Stomach smooth muscle (tissue), 2 donors: ENCODE measurements around the gene PRCC.

Experiments used
- H3K27ac ChIP-seq: one replicate; pipeline ENCODE4 v1.7.0; 2013; ENCODE audit warnings: mild to moderate bottlenecking, low read length, inconsistent platforms
- H3K27me3 ChIP-seq, 2 donors: one replicate each; pipeline ENCODE4 v1.7.0; 2013; ENCODE audit warnings: low read length in 2 of 2; ENCODE audit not compliant: insufficient read depth in 2 of 2, control insufficient read depth in 1 of 2
- H3K36me3 ChIP-seq, 2 donors: one replicate each; pipeline ENCODE4 v1.7.0; 2013; ENCODE audit warnings: low read length in 2 of 2; ENCODE audit not compliant: control insufficient read depth in 2 of 2, insufficient read depth in 2 of 2
- H3K4me1 ChIP-seq: one replicate; pipeline ENCODE4 v1.7.0; 2013; ENCODE audit warnings: low read length; ENCODE audit not compliant: control insufficient read depth, insufficient read depth
- H3K4me3 ChIP-seq, 2 donors: one replicate each; pipeline ENCODE4 v1.7.0; 2013; ENCODE audit warnings: low read length in 2 of 2
- H3K9ac ChIP-seq, 2 donors: one replicate each; pipeline ENCODE4 v1.7.0; 2013; ENCODE audit warnings: low read length in 2 of 2, mild to moderate bottlenecking in 1 of 2
- H3K9me3 ChIP-seq, 2 donors: one replicate each; pipeline ENCODE4 v1.7.0; 2013; ENCODE audit warnings: low read length in 2 of 2; ENCODE audit not compliant: control insufficient read depth in 2 of 2
- donor health status: healthy.
- donor health status: Pancreatic carcinoma.

Gene PRCC

DNA sequence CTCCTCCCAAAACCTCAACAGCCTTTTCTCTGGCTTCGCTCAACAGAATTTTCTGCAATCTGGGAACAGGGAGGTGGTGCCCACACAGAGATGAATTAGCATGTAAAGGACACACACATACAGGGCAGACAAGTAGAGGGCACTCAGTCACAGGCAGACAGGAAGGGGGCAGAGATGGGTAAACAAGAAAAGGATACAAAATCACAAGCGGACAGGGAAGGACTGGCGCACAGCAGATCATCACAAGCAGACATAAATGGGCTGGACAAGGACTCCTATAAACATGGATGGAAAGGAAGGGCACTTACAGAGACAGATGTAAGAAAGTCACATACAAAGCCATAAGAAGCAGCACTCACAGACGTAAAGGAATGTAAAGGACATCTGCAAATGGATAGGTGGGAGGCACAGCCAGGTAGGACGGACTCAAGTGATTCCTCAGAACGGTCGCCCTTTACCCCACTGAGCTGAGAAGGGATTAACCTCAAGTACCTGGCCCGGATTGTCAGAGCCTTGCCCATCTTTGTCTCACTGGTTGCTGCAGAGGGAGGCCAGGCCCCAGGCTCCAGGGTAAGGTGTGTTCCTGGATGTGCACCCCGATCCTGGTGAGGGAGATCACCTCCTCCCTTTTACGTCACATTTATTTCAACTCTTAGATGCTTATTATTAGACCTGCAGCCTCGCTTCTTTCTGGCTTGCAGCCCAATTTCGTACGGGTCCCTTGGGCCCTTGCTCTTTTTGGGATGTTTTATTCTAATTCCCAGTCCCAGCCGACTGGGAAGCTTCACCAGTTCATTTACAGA lies 836 bp upstream of the PRCC start:
- no peaks in the 10 kb centered on the region for H3K27me3 ChIP-seq
- H3K4me1 ChIP-seq = peaks cover 37% of the 10 kb centered on the region
- H3K36me3 ChIP-seq = peaks cover 4 to 7% of the 10 kb centered on the region in 2 donors
- H3K9me3 ChIP-seq = no peaks in the 10 kb centered on the region
- H3K27ac ChIP-seq = peak overlapping the region; percentile 95
- H3K9ac ChIP-seq = peak overlapping the region; percentile 90 to 96
- H3K4me3 ChIP-seq = peak overlapping the region; percentile 97

DNA sequence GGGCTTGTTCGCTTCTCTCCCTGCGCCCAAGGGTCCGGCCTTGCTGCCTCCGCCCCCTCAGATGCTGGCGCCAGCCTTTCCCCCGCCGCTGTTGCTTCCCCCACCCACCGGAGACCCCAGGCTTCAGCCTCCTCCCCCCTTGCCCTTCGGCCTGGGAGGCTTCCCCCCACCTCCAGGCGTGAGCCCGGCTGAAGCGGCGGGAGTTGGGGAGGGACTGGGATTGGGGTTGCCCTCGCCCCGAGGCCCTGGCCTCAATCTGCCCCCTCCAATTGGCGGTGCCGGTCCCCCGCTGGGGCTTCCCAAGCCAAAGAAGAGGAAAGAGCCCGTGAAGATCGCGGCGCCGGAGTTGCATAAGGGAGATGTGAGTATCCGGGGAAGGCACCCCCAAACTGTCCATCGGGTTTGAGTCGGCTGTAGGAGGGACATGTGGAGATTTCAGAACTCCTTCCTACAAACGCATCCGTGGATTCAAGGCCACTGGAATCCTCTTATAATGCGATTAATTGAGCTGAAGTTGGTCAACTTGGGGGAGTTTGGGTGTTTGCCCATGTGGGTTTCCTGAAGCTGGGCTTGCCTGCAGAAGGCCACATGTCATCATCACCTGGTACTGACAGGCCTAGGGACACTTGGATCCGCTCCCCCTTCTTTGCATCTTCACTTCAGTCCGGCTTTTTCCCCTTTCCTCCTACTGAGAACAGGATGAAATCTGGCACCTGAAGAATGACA lies 707 bp downstream of the PRCC start:
- peak overlapping the region; percentile 99 for H3K9ac ChIP-seq
- no peaks in the 10 kb centered on the region for H3K9me3 ChIP-seq
- peak overlapping the region; percentile 67 to 97 for H3K4me3 ChIP-seq
- peaks cover 44% of the 10 kb centered on the region for H3K4me1 ChIP-seq
- H3K36me3 ChIP-seq = peaks cover 4 to 7% of the 10 kb centered on the region in 2 donors
- no peaks in the 10 kb centered on the region for H3K27me3 ChIP-seq
- peak overlapping the region; percentile 95 for H3K27ac ChIP-seq

DNA sequence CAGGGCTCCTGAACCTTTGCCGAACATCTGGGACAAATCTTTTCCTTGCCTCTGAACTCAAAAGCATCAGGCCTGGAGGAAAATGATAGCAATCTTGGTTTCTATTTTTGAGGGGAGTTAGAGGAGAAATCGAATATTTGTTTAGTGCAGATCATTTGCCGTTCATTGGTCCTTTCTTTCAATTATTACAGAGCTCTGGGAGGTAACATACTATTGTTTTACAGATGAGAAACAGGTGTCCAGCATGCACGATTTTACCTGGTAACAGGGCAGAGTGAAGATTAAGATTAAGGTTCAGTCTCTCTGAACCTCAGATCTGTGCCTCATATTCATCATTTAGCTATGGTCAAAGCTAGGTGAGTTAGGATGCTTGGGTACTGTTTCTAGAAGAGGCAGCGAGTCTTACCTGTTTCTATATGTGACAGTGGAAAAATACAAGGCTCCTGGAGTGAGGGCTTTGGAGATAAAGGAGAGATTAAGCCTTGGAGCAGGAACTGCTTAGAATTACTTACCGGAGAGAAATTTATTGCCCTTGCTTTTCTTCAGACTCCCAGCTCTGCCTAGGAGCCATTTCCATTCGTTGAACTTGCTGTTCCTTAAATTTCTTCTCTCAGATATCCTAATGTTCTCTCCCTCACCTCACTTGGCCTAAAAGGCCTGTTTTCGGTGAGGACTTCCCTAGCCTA lies 1.4 kb downstream of the PRCC start:
- Histone ChIP-seq H3K9me3 (no peaks in the 10 kb centered on the region), H3K4me1 (peaks cover 49% of the 10 kb centered on the region), H3K27me3 (no peaks in the 10 kb centered on the region), H3K36me3 (peaks cover 4 to 9% of the 10 kb centered on the region in 2 donors), H3K4me3 (peak overlapping the region; percentile 67 to 97), H3K9ac (peak overlapping the region; percentile 99), H3K27ac (no peak overlapping the region)

DNA sequence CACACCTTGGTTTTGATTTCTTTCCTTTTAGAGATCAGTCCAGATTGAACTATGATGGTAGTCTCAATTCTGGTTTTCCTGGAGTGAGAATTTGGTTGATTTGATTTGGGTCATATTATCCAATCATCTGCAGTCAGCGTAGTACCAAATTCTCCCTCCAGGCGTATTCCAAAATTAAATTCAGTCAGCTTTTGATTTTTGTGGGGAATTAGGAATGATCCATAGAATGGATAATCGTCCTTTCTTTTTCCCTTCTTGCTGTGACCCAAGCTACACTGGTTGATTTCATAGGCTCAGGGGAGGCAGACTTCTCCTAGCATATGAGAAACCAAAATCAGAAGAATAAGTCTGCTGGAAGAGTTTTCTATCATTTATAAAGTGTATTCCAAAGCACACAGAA lies 4.9 kb downstream of the PRCC start:
- Histone ChIP-seq H3K36me3 (peaks cover 4 to 9% of the 10 kb centered on the region in 2 donors), H3K27ac (peak overlapping the region; percentile 53), H3K9me3 (no peaks in the 10 kb centered on the region), H3K27me3 (no peaks in the 10 kb centered on the region), H3K9ac (peak overlapping the region in 1 of 2 donors; percentile 16), H3K4me1 (peaks cover 42% of the 10 kb centered on the region), H3K4me3 (no peak overlapping the region)

DNA sequence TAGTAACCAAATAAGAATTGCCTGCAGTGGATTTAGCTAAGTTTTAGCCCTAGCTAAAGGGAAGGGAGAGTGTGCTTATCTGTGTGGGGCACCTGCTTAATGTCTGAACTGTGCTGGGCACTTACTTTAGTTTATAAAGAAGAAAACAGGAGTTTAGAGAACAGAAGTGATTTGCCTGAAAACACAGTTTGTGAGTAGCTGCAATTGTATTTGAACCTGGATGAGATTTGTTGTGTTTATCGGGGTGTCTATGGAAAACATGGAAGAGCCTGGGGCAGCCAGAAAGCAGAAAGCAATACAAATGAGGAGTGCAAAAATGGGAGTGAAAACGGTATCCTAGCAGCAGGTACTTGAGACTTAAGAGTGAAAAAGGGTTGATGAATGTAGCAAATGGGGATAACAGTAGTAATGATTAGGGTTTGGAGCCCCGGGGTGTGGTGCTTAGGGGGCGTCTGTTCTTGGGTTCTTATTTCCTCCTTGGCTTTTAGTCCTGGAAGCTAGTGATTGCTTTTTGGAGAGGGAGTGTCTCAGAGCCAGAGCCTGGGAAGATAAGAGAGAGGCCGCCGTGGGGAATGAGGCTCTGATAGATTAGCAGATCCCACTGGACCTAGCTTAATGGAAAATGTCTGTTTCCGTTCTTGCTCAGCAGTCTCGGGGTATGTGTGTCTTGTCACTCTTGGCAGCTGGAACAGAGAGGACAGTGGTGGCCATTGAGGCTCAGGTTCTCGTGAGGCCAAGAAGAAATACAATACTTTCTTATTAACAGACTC lies 5.6 kb downstream of the PRCC start:
- H3K4me1 ChIP-seq = peaks cover 46% of the 10 kb centered on the region
- peak overlapping the region; percentile 14 to 16 for H3K9ac ChIP-seq
- peak overlapping the region; percentile 53 for H3K27ac ChIP-seq
- H3K27me3 ChIP-seq = no peaks in the 10 kb centered on the region
- peaks cover 4 to 9% of the 10 kb centered on the region in 2 donors for H3K36me3 ChIP-seq
- peak overlapping the region in 1 of 2 donors; percentile 29 for H3K4me3 ChIP-seq
- H3K9me3 ChIP-seq = no peaks in the 10 kb centered on the region

DNA sequence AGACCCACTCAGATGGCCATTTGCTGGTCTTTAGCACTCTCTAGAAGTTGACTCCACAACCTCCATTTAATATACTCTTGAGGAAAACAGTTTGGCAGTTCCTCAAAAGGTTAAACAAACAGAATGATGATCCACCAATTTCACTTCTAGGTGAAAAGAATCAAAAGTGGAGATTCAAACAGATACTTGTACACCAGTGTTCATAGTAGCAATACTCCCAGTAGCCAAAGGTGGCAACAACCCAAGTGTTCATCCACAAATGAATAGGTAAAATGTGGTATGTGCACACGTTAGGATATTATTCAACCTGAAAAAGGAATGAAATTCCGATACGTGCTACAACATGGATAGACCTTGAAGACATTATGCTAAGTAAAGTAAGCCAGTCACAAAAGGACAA lies 6.3 kb downstream of the PRCC start:
- Histone ChIP-seq H3K27ac (peak overlapping the region; percentile 53), H3K9me3 (no peaks in the 10 kb centered on the region), H3K27me3 (no peaks in the 10 kb centered on the region), H3K9ac (no peak overlapping the region), H3K36me3 (peaks cover 4 to 9% of the 10 kb centered on the region in 2 donors), H3K4me1 (peaks cover 42% of the 10 kb centered on the region), H3K4me3 (peak overlapping the region in 1 of 2 donors; percentile 29)

DNA sequence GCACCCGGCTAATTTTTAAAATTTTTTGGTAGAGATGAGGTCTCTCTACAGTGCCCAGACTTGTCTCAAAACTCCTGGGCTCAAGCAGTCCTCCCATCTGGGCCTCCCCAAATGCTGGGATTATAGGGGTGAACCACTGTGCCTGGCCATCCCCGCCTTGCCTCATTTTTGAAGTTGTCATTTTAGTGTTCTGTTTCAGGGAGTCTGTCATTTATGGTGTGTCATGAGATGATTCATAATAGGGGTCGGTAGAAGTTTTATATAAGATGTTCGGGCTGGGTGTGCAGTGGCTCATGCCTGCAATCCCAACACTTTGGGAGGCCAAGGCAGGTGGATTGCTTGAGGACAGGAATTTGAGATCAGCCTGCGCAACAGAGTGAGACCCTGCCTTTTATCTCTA lies 8.5 kb downstream of the PRCC start:
- H3K36me3 ChIP-seq = peaks cover 4 to 6% of the 10 kb centered on the region in 2 donors
- H3K27ac ChIP-seq = no peak overlapping the region
- peaks cover 27% of the 10 kb centered on the region for H3K4me1 ChIP-seq
- H3K9ac ChIP-seq = no peak overlapping the region
- H3K4me3 ChIP-seq = no peak overlapping the region
- H3K27me3 ChIP-seq = no peaks in the 10 kb centered on the region
- H3K9me3 ChIP-seq = no peaks in the 10 kb centered on the region

DNA sequence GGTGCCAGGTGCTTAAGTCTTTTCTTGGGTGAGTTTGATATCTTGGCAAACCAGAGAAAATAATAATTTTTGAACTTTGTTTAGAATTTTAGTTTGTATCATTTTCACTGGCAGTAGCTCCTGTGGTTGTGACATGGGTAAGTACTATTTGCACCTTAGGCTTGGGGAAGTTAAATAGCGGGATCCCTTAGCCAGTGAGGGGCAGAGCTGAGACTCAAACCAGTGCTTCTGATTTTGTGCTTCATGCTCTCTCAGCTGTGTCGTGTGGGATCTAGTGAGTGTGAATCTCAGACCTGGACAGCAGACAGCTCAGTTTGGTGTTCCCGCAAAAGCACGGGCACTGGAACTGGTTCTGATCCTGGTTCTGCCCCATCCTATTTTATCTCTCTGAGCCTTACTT lies 9.6 kb downstream of the PRCC start:
- no peaks in the 10 kb centered on the region for H3K27me3 ChIP-seq
- no peaks in the 10 kb centered on the region for H3K9me3 ChIP-seq
- H3K4me1 ChIP-seq = peaks cover 17% of the 10 kb centered on the region
- H3K4me3 ChIP-seq = no peak overlapping the region
- H3K9ac ChIP-seq = no peak overlapping the region
- no peak overlapping the region for H3K27ac ChIP-seq
- H3K36me3 ChIP-seq = peaks cover 0 to 2% of the 10 kb centered on the region in 2 donors

DNA sequence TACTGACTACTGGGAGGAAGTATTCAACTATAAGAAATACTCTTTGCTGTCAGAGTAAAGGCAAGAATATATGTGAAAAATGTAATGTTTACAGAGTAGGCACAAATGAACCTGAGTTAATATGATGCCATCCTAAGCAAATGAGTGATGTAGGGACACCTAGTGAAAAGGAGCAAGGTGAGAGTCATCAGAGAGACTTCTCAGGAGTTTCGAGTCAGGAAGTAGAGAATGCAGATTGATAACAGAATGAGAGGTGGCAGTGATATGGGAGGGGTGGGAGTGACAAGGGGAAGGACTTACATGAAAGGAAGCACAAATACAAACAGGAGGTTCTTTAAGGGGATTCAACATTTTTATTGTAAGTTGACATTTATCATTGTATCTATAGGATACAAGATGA lies 10.2 kb downstream of the PRCC start:
- Histone ChIP-seq H3K4me1 (peaks cover 17% of the 10 kb centered on the region), H3K4me3 (no peak overlapping the region), H3K9me3 (no peaks in the 10 kb centered on the region), H3K9ac (no peak overlapping the region), H3K27ac (no peak overlapping the region), H3K36me3 (peaks cover 2% of the 10 kb centered on the region in 2 donors), H3K27me3 (no peaks in the 10 kb centered on the region)

DNA sequence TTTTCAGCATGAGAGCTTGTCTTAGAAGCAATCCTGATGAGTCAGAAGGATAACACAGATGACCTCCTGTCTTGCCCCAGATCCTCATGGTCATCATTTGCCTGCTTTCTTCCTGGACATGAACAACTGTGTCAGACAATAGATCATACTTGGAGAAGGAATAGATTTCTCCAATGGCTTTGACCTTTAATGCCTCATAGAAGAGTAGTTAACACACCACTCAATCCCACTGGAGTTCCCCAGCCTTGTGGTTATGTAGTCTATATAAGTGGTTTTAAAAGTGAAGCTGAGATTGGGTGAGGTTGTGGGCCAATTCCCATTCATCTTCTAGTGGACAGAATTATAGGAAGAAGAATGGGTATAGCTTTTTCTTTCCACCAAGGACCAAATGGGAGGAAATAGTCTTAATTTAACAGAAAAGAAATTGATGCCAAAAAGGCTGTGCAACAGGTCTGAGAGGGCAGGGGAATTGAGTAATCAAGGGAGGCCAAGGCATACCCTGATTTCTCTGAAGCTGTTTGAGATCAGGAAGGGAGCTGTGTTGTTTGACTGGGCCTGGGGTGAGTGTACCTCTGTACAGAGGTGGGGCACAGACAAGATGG lies 14.4 kb downstream of the PRCC start:
- Histone ChIP-seq H3K9ac (no peak overlapping the region), H3K36me3 (peaks cover 15 to 20% of the 10 kb centered on the region in 2 donors), H3K27me3 (no peaks in the 10 kb centered on the region), H3K27ac (no peak overlapping the region), H3K4me1 (peaks cover 8% of the 10 kb centered on the region), H3K9me3 (no peaks in the 10 kb centered on the region), H3K4me3 (no peak overlapping the region)
